SK-N-SH (cell line): ENCODE measurements around the gene CHAT. TPM values are rescaled to one million over a fixed set of nuclear protein-coding genes. Genes with fewer than 3 reads are reported as not detected.

ENCODE experiments used
- CTCF ChIA-PET: fragments of 300-600, 350-600 bp; formaldehyde crosslinking; extraction: SDS; loops from one replicate; lab custom pipeline; 2021; lab: Yijun Ruan, JAX
- POLR2A ChIA-PET: fragments of 350-600 bp; sonication (Branson Sonifier 250); formaldehyde crosslinking; extraction: SDS; loops from one replicate; lab custom pipeline; 2020; ENCODE audit warnings: antibody characterized with exemption, inconsistent platforms; lab: Yijun Ruan, JAX
- DNase-seq: peaks from one replicate; pipeline ENCODE4 v3.0.0; 2012
- H2AFZ ChIP-seq: fragments of 200-600 bp; sonication (generic); 2 replicates; pipeline ENCODE4 v1.8.1; 2016; ENCODE audit warnings: antibody characterized with exemption, mild to moderate bottlenecking, low read depth
- H3F3A ChIP-seq: fragments of 200-600 bp; sonication (generic); replicated peaks from 2 replicates; pipeline ENCODE3; 2016; ENCODE audit warnings: antibody characterized with exemption, mild to moderate bottlenecking; ENCODE audit not compliant: insufficient read depth
- H3K27ac ChIP-seq, 2 experiments: fragments of 200-500 bp in 1 of 2; fragments of 200-600 bp in 1 of 2; sonication (Bioruptor generic) in 1 of 2; sonication (generic), shearing (Covaris generic) in 1 of 2; 2 replicates each; pipeline versions ENCODE4 v1.5.1 to v1.6.1; 2014 to 2016; ENCODE audit warnings: low read depth in 2 of 2, inconsistent platforms in 1 of 2, low read length in 1 of 2, mild to moderate bottlenecking in 1 of 2, mixed read lengths in 1 of 2
- H3K27me3 ChIP-seq: fragments of 200-600 bp; sonication (generic), shearing (Covaris generic); 2 replicates; pipeline ENCODE4 v1.6.1; 2016; ENCODE audit warnings: mixed run types; ENCODE audit not compliant: insufficient read depth
- H3K36me3 ChIP-seq, 2 experiments: fragments of 200-500 bp in 1 of 2; fragments of 200-600 bp in 1 of 2; sonication (Bioruptor generic) in 1 of 2; sonication (generic) in 1 of 2; replicated peaks in 1 of 2; 2 replicates each; pipeline versions ENCODE3 to v1.5.1; 2014 to 2016; ENCODE audit warnings: low read length in 1 of 2, mild to moderate bottlenecking in 1 of 2; ENCODE audit not compliant: insufficient read depth in 2 of 2, control insufficient read depth in 1 of 2
- H3K4me1 ChIP-seq, 2 experiments: fragments of 200-500 bp in 1 of 2; fragments of 200-600 bp in 1 of 2; sonication (Bioruptor generic) in 1 of 2; sonication (generic), shearing (Covaris generic) in 1 of 2; 2 replicates each; pipeline versions ENCODE4 v1.5.1 to v1.6.1; 2014 to 2016; ENCODE audit warnings: low read depth in 1 of 2, low read length in 1 of 2, mixed run types in 1 of 2; ENCODE audit not compliant: insufficient read depth in 2 of 2, control insufficient read depth in 1 of 2
- H3K4me2 ChIP-seq: fragments of 200-600 bp; sonication (generic), shearing (Covaris generic); 2 replicates; pipeline ENCODE4 v1.6.1; 2017; ENCODE audit warnings: mixed run types
- H3K4me3 ChIP-seq, 2 experiments: fragments of 200-500 bp in 1 of 2; fragments of 200-600 bp in 1 of 2; sonication (Bioruptor generic) in 1 of 2; sonication (generic), shearing (Covaris generic) in 1 of 2; 2 replicates each; pipeline versions ENCODE4 v1.5.1 to v1.8.1; 2014 to 2016; ENCODE audit warnings: low read depth in 2 of 2, inconsistent platforms in 1 of 2, low read length in 1 of 2, mild to moderate bottlenecking in 1 of 2, mixed read lengths in 1 of 2, moderate library complexity in 1 of 2
- H3K79me2 ChIP-seq: fragments of 200-600 bp; sonication (generic); 2 replicates; pipeline ENCODE4 v1.8.1; 2017; ENCODE audit warnings: mild to moderate bottlenecking; ENCODE audit not compliant: insufficient read depth
- H3K9ac ChIP-seq: fragments of 200-600 bp; sonication (generic); 2 replicates; pipeline ENCODE4 v1.6.1; 2017; ENCODE audit warnings: mixed run types
- H3K9me2 ChIP-seq: fragments of 200-600 bp; sonication (generic); 2 replicates; pipeline ENCODE4 v1.6.1; 2017; ENCODE audit warnings: mixed run types
- H3K9me3 ChIP-seq: fragments of 200-600 bp; sonication (generic); 2 replicates; pipeline ENCODE4 v1.6.1; 2017; ENCODE audit warnings: mixed run types, mild to moderate bottlenecking, moderate library complexity
- H4K20me1 ChIP-seq: fragments of 200-600 bp; sonication (generic); 2 replicates; pipeline ENCODE4 v1.6.1; 2017; ENCODE audit warnings: mild to moderate bottlenecking, mixed run types; ENCODE audit not compliant: insufficient read depth
- CTCF ChIP-seq: fragments of 200-600 bp; sonication (generic); IDR thresholded peaks from 2 replicates; pipeline ENCODE4 v1.6.1; 2017; ENCODE audit warnings: antibody characterized with exemption, mild to moderate bottlenecking, moderate library complexity
- ELF1 ChIP-seq: IDR thresholded peaks from 2 replicates; pipeline ENCODE4 v1.4.0; 2012
- EP300 ChIP-seq, 2 experiments: IDR thresholded peaks; 2 replicates each; pipeline versions ENCODE4 v1.4.0 to v1.6.1; 2012; ENCODE audit warnings: borderline replicate concordance in 1 of 2, low read depth in 1 of 2, low read length in 1 of 2
- FOXJ3 ChIP-seq: sonication (generic); formaldehyde crosslinking; IDR thresholded peaks from 2 replicates; pipeline ENCODE4 v1.5.1; 2020; ENCODE audit warnings: mild to moderate bottlenecking, missing genetic modification reagents
- FOXM1 ChIP-seq: IDR thresholded peaks from 2 replicates; pipeline ENCODE4 v1.4.0; 2012; ENCODE audit warnings: low read depth, mild to moderate bottlenecking
- GATA2 ChIP-seq: sonication (generic); formaldehyde crosslinking; IDR thresholded peaks from 2 replicates; pipeline ENCODE4 v1.5.0; 2020; ENCODE audit warnings: mild to moderate bottlenecking, missing genetic modification reagents
- MAX ChIP-seq: IDR thresholded peaks from 2 replicates; pipeline ENCODE4 v1.4.0; 2012; ENCODE audit warnings: low read depth
- MEF2A ChIP-seq: IDR thresholded peaks from 2 replicates; pipeline ENCODE4 v1.4.0; 2012; ENCODE audit warnings: low read depth, borderline replicate concordance
- NRF1 ChIP-seq: IDR thresholded peaks from 2 replicates; pipeline ENCODE4 v1.6.1; 2012; ENCODE audit warnings: low read depth, mild to moderate bottlenecking, low read length
- PBX3 ChIP-seq: IDR thresholded peaks from 2 replicates; pipeline ENCODE4; 2012
- RAD21 ChIP-seq: IDR thresholded peaks from 2 replicates; pipeline ENCODE4 v1.6.1; 2012; ENCODE audit warnings: mild to moderate bottlenecking, low read length
- SMC3 ChIP-seq: IDR thresholded peaks from 2 replicates; pipeline ENCODE4 v1.6.1; 2012; ENCODE audit warnings: low read depth, low read length, improper control_type of control experiment
- TCF12 ChIP-seq: IDR thresholded peaks from 2 replicates; pipeline ENCODE4 v1.4.0; 2012
- TEAD4 ChIP-seq: IDR thresholded peaks from 2 replicates; pipeline ENCODE4 v1.4.0; 2012; ENCODE audit warnings: mild to moderate bottlenecking, borderline replicate concordance; ENCODE audit not compliant: insufficient read depth
- YY1 ChIP-seq: IDR thresholded peaks from 2 replicates; pipeline ENCODE4 v1.4.0; 2012; ENCODE audit warnings: low read depth, mild to moderate bottlenecking
- WGBS: methylation state at CpG from one replicate; pipeline ENCODE4 v1.1.6; 2017; ENCODE audit warnings: low lambda C conversion rate; 5-methylcytosine and 5-hydroxymethylcytosine counted together
- polyA plus RNA-seq, 3 experiments: library from polyadenylated mRNA; depleted of rRNA; stranded (reverse); fragments of >200 nt; gene quantifications; 2 replicates each; pipeline ENCODE4 v1.2.3, GENCODE V29; 2012

The CHAT gene
- polyA plus RNA-seq, 1 of the 3 experiments (the other 2 are of a cell fraction), result not detected

- H3K27ac ChIP-seq, result no peak overlapping the region
- no peak overlapping the region for H3K4me2 ChIP-seq
- no peaks in the 10 kb centered on the region; the same call in 1 of the 2 replicates for H3K27me3 ChIP-seq
- H4K20me1 ChIP-seq, result no peaks in the 10 kb centered on the region
- POLR2A ChIA-PET, result no interaction called here
- CTCF ChIA-PET, result interaction anchor here (1.4 kb wide), 1 partner anchor 13 kb away, joined by 3 read pairs; no protein-coding TSS in a partner anchor
- no peak for DNase-seq
- H3K9me2 ChIP-seq, result no peaks in the 10 kb centered on the region
- WGBS, result 43% methylated on average over 2 of the region's 2 CpGs
- H3K9ac ChIP-seq, result no peak overlapping the region
- H3K9me3 ChIP-seq, result no peaks in the 10 kb centered on the region
- no peak overlapping the region for H2AFZ ChIP-seq
- no peak overlapping the region for H3K4me3 ChIP-seq
- TF ChIP-seq CTCF, result no peak
- TF ChIP-seq NRF1, result no peak
- TF ChIP-seq TCF12, result no peak
- no peak for TF ChIP-seq FOXM1
- TF ChIP-seq GATA2 (CRISPR knock-in tag), result no peak
- no peak for TF ChIP-seq PBX3
- no peak for TF ChIP-seq MEF2A
- TF ChIP-seq SMC3, result no peak
- no peak for TF ChIP-seq YY1
- no peak for TF ChIP-seq RAD21
- TF ChIP-seq EP300 (IDR thresholded peaks at IDR 0.05; ENCODE audit: borderline replicate concordance in 1 of 2, low read depth in 1 of 2, low read length in 1 of 2), result no peak
- no peaks in the 10 kb centered on the region for H3F3A ChIP-seq
- H3K79me2 ChIP-seq, result no peaks in the 10 kb centered on the region
- H3K4me1 ChIP-seq, result peaks cover 0 to 45% of the 10 kb centered on the region in 2 experiments; a peak in 2 of 4 replicates
- H3K36me3 ChIP-seq, result no peaks in the 10 kb centered on the region
Measured at GRCh38 chr10:49667991-49668390, 54.2 kb downstream of the CHAT start.

GRCh38 chr10:49668684-49669083 lies 54.8 kb downstream of the CHAT start:
- Histone ChIP-seq H2AFZ (no peak overlapping the region), H3K4me2 (no peak overlapping the region), H3K9me2 (no peaks in the 10 kb centered on the region), H3F3A (no peaks in the 10 kb centered on the region), H3K4me1 (peaks cover 0 to 38% of the 10 kb centered on the region in 2 experiments; a peak in 2 of 4 replicates), H3K36me3 (no peaks in the 10 kb centered on the region), H3K27me3 (no peaks in the 10 kb centered on the region; the same call in 1 of the 2 replicates), H3K9ac (no peak overlapping the region), H3K27ac (no peak overlapping the region), H3K79me2 (no peaks in the 10 kb centered on the region), H4K20me1 (no peaks in the 10 kb centered on the region), H3K4me3 (no peak overlapping the region), H3K9me3 (no peaks in the 10 kb centered on the region)
- ChIA-PET POLR2A (no interaction called here), CTCF (interaction anchor here (1.3 to 1.5 kb wide), 3 partner anchors 12 to 74 kb away, joined by 3 to 4 read pairs (median 3); no protein-coding TSS in a partner anchor)
- no peak for DNase-seq
- TF ChIP-seq MAX, result no peak
- TF ChIP-seq FOXM1, result no peak
- TF ChIP-seq FOXJ3, result no peak
- no peak for TF ChIP-seq PBX3
- no peak for TF ChIP-seq ELF1
- no peak for TF ChIP-seq TEAD4
- peak; percentile 24 for TF ChIP-seq RAD21
- 54% methylated on average over 6 of the region's 6 CpGs for whole genome bisulfite sequencing
